MM.1S (cell line): ENCODE measurements around the gene RHOF.

Experiments used
- CTCF ChIP-seq: fragments of 300-600 bp; sonication (generic); IDR thresholded peaks from 2 replicates; pipeline ENCODE4 v1.5.1; 2016; ENCODE audit warnings: antibody characterized with exemption, low read length, mixed read lengths
- EZH2 ChIP-seq: fragments of 300-600 bp; sonication (generic); optimal IDR thresholded peaks from 2 replicates; pipeline ENCODE3; 2017; ENCODE audit warnings: low read depth, mild to moderate bottlenecking, antibody characterized with exemption, low read length, mixed read lengths

DNA sequence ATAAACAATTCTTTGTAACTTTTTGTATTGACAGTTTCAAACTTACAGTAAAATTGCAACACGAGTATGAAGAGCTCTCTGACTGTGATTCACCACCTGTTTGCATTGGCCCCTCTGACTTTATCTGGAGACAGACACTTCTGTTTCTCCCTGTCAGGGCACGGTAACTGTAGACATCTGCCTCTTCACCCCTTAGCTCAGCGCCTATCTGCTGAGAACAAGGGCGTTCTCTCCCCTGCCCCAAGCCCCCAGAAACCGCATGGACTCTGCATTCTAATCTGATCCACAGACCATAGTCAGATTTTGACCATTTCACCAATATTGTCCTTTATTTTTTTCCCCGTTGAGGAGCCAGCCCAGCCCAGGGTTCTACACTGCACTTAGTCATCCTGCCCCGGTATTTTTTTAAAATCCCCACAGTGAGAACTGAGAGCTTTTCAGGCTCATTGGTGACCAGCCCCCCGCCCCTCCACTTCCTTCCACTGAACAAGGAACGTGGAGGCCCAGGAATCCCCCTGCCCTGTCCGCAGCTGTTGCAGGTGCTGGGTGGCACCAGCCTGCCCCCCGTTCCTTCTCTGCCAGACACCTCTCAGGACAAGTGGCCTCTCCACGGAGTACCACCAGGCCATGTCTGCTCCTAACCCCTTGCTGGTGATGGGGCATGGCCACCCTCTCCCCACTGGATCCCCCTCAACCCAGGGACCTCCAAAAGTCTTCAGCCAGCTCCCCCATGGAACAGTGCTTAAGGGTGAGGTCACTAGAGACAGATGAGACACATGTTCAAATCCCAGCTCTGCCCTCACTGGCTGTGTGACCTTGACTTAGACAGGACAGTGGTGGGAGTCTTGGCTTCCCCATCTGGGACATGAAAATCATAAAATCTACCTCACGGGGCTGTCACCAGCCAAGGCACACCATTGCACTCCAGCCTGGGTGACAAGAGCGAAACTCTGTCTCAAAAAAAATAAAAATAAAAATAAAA lies 11.2 kb downstream of the RHOF start:
- TF ChIP-seq CTCF (no peak), EZH2 (no peak)
